Measurements from ENCODE around the gene STK24.

The STK24 gene

DNA sequence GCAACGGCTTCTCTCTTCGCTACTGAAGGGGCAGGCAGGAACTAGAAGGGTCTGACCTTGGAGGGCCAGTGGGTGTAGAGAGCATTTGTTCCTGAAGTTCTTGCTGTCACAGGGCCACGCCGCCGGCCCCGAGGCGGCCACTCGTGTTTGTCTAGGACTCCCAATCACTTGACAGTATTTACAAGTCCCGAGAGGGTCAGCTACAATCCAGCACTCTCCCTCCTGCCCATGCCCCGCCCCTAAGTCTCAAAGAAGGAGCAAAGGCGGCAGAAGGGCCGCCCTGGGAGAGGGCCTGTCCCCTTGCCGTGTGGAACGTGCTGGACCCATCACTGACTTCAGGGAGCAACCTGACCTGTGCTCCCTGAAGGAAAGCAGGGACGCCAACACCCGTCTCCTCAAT, 118.5 kb downstream of the STK24 start:
- no peak for ATAC-seq
- no peak for TF ChIP-seq ZNF70 (CRISPR knock-in tag; IDR thresholded peaks at IDR 0.05)
- TF ChIP-seq ZNF8 (CRISPR knock-in tag; IDR thresholded peaks at IDR 0.05) = no peak
- TF ChIP-seq, protein P1, sequence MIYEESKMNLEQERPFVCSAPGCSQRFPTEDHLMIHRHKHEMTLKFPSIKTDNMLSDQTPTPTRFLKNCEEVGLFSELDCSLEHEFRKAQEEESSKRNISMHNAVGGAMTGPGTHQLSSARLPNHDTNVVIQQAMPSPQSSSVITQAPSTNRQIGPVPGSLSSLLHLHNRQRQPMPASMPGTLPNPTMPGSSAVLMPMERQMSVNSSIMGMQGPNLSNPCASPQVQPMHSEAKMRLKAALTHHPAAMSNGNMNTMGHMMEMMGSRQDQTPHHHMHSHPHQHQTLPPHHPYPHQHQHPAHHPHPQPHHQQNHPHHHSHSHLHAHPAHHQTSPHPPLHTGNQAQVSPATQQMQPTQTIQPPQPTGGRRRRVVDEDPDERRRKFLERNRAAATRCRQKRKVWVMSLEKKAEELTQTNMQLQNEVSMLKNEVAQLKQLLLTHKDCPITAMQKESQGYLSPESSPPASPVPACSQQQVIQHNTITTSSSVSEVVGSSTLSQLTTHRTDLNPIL (CRISPR knock-in tag; IDR thresholded peaks at IDR 0.05; ENCODE audit: low read depth) = no peak
- TF ChIP-seq PPARA (CRISPR knock-in tag; IDR thresholded peaks at IDR 0.05; ENCODE audit: borderline replicate concordance) = no peak
- TF ChIP-seq GLIS3 (CRISPR knock-in tag; IDR thresholded peaks at IDR 0.05) = no peak
- TF ChIP-seq SNAI2 (CRISPR knock-in tag; IDR thresholded peaks at IDR 0.05) = no peak
- no peak for TF ChIP-seq TOX (CRISPR knock-in tag; IDR thresholded peaks at IDR 0.05; ENCODE audit: borderline replicate concordance)
- no peak for TF ChIP-seq ISL1 (CRISPR knock-in tag; IDR thresholded peaks at IDR 0.05)
- TF ChIP-seq ARNTL (CRISPR knock-in tag; IDR thresholded peaks at IDR 0.05; ENCODE audit: borderline replicate concordance, low read depth) = no peak
- TF ChIP-seq, protein P2, sequence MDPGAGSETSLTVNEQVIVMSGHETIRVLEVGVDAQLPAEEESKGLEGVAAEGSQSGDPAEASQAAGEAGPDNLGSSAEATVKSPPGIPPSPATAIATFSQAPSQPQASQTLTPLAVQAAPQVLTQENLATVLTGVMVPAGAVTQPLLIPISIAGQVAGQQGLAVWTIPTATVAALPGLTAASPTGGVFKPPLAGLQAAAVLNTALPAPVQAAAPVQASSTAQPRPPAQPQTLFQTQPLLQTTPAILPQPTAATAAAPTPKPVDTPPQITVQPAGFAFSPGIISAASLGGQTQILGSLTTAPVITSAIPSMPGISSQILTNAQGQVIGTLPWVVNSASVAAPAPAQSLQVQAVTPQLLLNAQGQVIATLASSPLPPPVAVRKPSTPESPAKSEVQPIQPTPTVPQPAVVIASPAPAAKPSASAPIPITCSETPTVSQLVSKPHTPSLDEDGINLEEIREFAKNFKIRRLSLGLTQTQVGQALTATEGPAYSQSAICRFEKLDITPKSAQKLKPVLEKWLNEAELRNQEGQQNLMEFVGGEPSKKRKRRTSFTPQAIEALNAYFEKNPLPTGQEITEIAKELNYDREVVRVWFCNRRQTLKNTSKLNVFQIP (CRISPR knock-in tag; IDR thresholded peaks at IDR 0.05; ENCODE audit: borderline replicate concordance, low read depth) = no peak
- TF ChIP-seq, protein P3, sequence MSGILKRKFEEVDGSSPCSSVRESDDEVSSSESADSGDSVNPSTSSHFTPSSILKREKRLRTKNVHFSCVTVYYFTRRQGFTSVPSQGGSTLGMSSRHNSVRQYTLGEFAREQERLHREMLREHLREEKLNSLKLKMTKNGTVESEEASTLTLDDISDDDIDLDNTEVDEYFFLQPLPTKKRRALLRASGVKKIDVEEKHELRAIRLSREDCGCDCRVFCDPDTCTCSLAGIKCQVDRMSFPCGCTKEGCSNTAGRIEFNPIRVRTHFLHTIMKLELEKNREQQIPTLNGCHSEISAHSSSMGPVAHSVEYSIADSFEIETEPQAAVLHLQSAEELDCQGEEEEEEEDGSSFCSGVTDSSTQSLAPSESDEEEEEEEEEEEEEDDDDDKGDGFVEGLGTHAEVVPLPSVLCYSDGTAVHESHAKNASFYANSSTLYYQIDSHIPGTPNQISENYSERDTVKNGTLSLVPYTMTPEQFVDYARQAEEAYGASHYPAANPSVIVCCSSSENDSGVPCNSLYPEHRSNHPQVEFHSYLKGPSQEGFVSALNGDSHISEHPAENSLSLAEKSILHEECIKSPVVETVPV (CRISPR knock-in tag; IDR thresholded peaks at IDR 0.05) = no peak
- no peak for TF ChIP-seq OSR1 (CRISPR knock-in tag; IDR thresholded peaks at IDR 0.05)
- no peak for TF ChIP-seq ESRRG (CRISPR knock-in tag; IDR thresholded peaks at IDR 0.05)
- TF ChIP-seq ZFP30 (CRISPR knock-in tag; IDR thresholded peaks at IDR 0.05) = no peak
- TF ChIP-seq BACH2 (CRISPR knock-in tag; IDR thresholded peaks at IDR 0.05; ENCODE audit: borderline replicate concordance) = no peak
- TF ChIP-seq ZC3H10 (CRISPR knock-in tag; IDR thresholded peaks at IDR 0.05) = no peak

DNA sequence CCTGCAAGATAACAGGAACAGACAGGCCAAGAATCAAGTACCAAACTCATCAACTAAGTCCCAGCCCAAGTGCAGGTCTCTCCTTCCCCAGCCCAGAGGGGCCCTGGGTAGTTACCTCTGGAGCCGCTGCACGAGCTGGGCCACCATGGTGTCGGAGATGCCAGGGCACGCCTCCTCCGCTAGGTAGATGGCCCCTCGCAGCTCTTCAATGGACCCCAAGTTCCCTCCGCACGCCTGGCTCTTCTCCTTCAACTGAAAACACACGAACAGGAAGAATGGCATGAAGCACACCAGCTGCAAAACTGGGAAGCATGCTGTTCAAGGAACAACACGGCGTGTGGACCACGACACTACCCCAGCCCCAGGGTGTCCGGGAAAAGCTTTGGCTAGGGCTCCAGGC, 119.9 kb downstream of the STK24 start:
- TF ChIP-seq, protein P4, sequence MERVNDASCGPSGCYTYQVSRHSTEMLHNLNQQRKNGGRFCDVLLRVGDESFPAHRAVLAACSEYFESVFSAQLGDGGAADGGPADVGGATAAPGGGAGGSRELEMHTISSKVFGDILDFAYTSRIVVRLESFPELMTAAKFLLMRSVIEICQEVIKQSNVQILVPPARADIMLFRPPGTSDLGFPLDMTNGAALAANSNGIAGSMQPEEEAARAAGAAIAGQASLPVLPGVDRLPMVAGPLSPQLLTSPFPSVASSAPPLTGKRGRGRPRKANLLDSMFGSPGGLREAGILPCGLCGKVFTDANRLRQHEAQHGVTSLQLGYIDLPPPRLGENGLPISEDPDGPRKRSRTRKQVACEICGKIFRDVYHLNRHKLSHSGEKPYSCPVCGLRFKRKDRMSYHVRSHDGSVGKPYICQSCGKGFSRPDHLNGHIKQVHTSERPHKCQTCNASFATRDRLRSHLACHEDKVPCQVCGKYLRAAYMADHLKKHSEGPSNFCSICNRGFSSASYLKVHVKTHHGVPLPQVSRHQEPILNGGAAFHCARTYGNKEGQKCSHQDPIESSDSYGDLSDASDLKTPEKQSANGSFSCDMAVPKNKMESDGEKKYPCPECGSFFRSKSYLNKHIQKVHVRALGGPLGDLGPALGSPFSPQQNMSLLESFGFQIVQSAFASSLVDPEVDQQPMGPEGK (CRISPR knock-in tag; IDR thresholded peaks at IDR 0.05; ENCODE audit: borderline replicate concordance) = no peak
- TF ChIP-seq ARNTL (CRISPR knock-in tag; IDR thresholded peaks at IDR 0.05; ENCODE audit: borderline replicate concordance, low read depth) (no peak), ZNF8 (CRISPR knock-in tag; IDR thresholded peaks at IDR 0.05) (no peak)
- TF ChIP-seq, protein P5, sequence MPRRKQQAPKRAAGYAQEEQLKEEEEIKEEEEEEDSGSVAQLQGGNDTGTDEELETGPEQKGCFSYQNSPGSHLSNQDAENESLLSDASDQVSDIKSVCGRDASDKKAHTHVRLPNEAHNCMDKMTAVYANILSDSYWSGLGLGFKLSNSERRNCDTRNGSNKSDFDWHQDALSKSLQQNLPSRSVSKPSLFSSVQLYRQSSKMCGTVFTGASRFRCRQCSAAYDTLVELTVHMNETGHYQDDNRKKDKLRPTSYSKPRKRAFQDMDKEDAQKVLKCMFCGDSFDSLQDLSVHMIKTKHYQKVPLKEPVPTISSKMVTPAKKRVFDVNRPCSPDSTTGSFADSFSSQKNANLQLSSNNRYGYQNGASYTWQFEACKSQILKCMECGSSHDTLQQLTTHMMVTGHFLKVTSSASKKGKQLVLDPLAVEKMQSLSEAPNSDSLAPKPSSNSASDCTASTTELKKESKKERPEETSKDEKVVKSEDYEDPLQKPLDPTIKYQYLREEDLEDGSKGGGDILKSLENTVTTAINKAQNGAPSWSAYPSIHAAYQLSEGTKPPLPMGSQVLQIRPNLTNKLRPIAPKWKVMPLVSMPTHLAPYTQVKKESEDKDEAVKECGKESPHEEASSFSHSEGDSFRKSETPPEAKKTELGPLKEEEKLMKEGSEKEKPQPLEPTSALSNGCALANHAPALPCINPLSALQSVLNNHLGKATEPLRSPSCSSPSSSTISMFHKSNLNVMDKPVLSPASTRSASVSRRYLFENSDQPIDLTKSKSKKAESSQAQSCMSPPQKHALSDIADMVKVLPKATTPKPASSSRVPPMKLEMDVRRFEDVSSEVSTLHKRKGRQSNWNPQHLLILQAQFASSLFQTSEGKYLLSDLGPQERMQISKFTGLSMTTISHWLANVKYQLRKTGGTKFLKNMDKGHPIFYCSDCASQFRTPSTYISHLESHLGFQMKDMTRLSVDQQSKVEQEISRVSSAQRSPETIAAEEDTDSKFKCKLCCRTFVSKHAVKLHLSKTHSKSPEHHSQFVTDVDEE (CRISPR knock-in tag; IDR thresholded peaks at IDR 0.05) = no peak
- ATAC-seq = no peak

DNA sequence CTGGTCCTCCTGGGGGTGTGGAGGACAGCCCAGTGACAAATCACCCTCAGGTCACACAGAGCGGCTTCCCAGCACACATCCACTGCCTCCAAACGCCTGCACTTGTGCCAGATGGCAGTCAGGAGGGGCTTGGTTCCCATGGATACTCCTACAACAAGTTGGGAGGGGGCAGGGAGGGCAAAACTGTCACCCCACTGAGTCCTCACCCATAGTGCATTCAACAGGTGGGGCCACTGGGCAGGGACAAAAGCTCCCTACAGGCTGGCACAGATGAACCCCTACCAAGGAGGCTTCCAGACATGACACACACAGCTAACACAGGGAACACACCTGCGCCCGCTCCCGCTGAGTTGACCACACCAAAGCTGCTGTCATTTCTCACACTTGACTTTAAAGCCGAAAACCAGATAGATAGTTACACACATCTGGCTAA, 120.5 kb downstream of the STK24 start:
- no peak for ATAC-seq
- TF ChIP-seq, protein P3 (CRISPR knock-in tag; IDR thresholded peaks at IDR 0.05) = no peak
- TF ChIP-seq, protein P2 (CRISPR knock-in tag; IDR thresholded peaks at IDR 0.05; ENCODE audit: borderline replicate concordance, low read depth) = no peak
- TF ChIP-seq ZFP30 (CRISPR knock-in tag; IDR thresholded peaks at IDR 0.05) (no peak), OSR1 (CRISPR knock-in tag; IDR thresholded peaks at IDR 0.05) (no peak), TCF4 (CRISPR knock-in tag; IDR thresholded peaks at IDR 0.05; ENCODE audit: borderline replicate concordance) (no peak), ZNF70 (CRISPR knock-in tag; IDR thresholded peaks at IDR 0.05) (no peak), GLIS3 (CRISPR knock-in tag; IDR thresholded peaks at IDR 0.05) (no peak), PPARA (CRISPR knock-in tag; IDR thresholded peaks at IDR 0.05; ENCODE audit: borderline replicate concordance) (no peak)
- TF ChIP-seq, protein P5 (CRISPR knock-in tag; IDR thresholded peaks at IDR 0.05) = no peak
- TF ChIP-seq, protein P4 (CRISPR knock-in tag; IDR thresholded peaks at IDR 0.05; ENCODE audit: borderline replicate concordance) = no peak
